ENCODE data around the gene AFG3L2.

The AFG3L2 gene

GRCh38 chr18:12321333-12321732 lies 55.7 kb downstream of the AFG3L2 start:
- no peak for DNase-seq

- no peak for DNase-seq
Observed at GRCh38 chr18:12318857-12319256, 58.2 kb downstream of the AFG3L2 start.

- DNase-seq = no peak
Observed at GRCh38 chr18:12318334-12318697, 58.7 kb downstream of the AFG3L2 start.

DNA sequence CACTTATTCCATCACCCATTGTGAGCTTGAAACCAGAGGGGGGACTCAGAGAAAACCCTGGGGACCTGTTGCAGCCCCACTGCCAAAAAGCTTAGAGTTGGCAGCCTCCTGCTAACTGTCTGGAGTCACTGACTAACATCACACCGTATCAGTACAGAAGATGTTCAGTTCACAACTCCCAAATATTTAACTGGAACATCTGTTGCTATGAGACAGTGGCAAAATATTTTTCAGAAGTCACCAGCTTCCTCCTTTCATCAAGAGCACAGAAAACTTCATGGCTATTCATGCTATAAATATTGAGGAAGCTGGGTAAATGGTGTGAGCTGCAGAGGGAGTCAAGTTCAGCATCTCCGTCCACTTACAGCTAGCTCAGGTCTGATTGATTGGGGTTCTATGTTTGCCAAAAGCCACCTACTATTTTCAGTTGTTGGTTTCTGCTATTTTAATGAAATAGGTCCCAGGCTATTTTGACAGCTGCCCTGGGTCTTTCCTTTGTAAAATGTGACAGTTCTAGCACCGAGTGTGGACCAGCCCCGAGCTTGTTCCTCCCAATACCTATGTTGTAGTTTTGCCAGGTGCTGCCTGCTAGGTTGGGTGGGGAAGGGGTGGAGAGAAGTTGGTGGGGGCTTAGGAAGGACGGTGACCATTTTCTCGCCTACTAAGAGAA lies 59.2 kb downstream of the AFG3L2 start:
- DNase-seq = no peak

- no peak for DNase-seq
Observed at GRCh38 chr18:12315911-12316310, 61.1 kb downstream of the AFG3L2 start.

- no peak for DNase-seq
Observed at GRCh38 chr18:12315490-12315889, 61.5 kb downstream of the AFG3L2 start.

DNA sequence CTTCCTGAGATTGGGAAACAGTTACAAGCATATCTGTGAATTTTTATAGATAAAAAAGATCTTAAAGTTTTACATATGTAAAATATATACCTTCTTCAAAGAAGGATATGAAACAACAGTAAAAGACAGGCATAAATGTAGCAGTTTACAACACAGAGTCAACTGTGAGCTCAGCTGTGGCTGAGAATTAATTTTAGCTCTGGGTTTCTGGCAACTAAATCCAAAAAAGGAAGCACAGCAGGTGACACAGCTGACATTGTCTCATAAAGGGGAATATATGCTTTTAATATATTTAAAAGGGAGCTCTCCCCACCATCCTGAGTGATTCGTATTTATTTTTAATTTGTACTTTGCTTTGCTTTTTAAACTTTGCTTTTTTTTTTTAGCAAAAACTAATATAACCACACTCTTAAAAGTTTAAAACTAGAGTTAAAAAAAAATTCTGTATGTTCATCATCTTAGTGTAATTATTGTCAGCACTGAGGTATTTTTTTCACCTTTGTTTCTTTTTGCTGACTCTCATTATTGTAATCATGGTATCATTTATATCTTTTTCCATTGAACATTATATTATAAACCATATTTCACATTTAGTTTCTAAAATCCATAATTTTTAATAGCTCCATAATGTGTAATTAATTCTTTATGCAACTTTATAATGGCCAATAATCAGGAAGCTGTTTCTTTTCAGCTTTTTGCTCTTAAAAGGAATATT lies 62.3 kb downstream of the AFG3L2 start:
- no peak for DNase-seq

DNA sequence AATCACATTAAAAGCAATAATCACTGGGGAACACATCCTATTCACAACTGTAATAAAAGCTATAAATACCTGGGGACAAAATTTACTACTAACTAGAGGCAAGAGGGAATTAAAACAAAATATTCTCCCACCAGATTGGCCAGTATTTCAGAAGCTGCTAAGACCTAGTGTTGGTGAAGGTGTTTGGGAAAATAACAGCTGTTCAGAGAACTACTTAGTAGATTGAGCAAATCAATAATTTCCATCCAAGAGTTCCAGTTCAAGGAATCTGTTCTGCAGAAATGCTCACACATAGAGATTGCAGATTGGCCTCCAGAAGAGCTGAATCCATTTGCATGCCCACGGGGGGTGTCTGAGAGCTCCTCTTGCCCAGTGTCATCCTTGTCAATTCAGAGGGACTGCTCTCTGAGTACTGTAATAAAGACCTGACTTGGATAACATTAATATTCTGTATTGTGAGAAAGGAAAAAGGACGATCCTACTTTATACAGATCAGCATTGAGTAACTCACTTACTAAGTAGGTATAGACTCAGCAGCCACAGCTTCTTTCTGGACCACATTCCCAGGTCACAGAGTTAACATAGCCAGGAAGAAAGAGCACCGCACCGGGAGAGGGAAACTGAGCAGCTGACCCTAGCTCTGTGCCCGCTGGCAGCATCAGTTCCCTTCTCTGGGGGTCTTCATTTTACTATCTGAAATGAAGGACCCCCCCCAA lies 63.3 kb downstream of the AFG3L2 start:
- DNase-seq = no peak

DNA sequence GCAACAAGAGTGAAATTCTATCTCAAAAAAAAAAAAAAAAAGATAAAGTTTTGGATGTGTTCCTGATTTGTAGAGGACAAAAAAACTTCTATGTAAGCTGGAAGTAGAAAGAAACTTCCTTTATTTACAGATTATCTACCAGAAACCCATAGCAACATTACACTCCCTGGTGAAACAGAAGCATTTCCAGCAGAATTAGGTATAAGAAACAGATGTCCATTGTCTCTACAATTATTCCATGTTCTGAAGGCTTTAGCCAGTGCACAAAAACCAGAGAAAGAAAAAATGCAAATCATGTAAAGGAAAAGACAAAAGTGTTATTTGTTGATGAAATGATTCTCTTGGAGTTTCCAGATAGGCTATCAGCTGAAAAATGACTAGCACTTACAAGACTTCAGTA lies 64.1 kb downstream of the AFG3L2 start:
- DNase-seq = no peak

DNA sequence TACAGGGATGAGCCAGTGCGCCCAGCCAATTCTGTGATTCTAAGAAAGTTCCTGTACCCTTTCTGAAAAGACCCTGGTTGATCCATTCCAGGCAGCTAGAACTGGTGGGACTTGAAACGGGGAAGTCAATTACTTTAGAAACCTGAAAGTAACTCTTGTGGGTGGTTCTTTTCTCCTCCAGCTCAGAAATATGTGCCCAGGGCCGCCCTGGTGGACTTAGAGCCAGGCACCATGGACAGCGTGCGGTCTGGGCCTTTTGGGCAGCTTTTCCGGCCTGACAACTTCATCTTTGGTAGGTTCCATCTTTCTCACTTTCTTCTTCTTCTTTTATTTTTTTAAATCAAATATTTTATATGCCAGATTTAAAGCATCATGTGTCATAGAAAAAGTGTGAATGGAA lies 66.3 kb downstream of the AFG3L2 start:
- no peak for DNase-seq

DNA sequence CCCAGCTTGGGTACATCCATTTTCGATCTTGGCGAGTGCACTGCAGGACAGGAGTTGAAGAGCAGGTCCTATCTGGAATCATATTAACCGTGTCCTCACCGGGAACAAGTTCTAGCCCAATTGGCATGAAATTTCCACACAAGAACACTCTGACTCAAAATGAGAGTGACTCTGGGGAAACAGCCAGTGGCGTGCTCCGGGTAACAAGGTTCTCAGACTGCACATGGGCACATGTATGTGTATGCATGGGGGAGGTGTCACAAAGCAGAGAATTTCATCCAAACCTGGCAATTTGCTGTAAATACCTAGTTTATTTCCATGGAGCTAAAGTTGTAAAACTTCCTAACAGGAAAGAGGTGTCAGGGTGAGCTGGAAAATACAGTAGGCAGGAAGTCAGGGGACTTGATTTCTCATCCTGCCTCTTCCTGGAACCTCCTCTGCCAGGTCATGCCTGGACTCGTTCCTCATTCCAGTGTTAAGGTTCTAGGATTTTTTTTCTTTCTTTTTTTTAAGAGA lies 67.3 kb downstream of the AFG3L2 start:
- DNase-seq = no peak

DNA sequence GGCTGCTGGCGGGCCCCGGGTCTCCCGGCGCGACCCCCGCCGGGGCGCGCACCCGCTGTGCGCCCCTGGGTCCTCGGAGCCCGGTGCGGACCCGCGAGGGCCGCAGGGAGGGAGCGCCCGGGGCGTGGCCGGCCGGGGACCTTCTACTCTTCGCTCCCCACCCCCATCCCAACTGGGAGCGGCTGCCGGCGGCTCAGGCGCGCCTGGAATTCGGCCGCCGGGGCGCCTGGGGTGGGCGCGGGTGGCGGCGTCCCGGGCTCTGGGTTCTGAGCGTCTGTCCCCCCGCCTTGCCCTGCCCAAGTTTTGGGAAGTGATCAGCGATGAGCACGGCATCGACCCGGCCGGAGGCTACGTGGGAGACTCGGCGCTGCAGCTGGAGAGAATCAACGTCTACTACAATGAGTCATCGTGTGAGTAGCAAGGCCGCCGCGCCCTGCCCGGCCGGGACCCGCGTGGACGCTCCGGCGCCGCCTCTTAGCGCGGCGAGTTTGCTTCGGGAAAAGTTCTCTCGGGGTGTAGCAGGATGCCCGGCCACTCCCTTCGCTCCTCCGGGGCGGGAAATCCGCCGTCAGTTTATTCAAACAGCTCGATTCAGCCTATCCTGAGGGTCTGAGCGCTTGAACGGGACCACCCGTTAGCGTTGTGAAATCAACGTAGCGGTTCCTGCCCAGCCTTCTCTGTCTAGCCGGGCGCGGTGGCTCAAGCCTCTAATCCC lies 68.5 kb downstream of the AFG3L2 start:
- no peak for DNase-seq

DNA sequence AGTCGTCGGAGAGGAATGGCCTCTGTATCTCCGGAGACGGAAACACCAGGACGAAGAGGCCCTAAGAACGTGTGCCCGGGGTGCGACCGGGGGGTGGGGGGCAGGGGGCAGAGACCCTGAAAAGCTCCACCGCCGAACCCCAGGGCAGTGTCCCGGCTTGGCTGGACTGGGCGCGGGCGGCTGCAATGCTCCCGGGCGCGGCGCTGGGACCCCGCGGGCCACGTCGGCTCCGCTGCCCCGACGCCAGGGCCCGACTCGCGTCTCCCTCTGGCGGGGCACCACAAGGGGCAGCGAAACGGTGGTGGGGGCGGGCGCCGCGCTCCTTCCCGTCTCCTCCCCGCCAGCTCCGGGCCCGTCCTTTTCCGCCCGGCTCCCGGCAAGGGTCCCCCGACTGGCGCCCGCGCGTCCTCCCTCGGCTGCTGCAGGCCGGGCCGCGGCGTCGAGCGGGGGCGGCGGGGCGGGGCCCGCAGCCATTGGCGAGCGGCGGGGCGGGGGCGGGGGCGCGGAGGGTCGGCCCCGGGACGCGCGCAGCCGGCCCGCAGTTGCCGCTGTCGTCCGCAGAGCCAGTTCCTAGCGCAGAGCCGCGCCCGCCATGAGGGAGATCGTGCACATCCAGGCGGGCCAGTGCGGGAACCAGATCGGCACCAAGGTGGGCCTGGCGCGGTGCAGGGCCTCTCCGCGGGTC lies 69.2 kb downstream of the AFG3L2 start, which contains the start of gene TUBB6:
Gene TUBB6 (plus strand): TSS at position 541 of the 685 bp plus-strand sequence. CDS start 52 bp downstream, at position 593.
- DNase-seq = no peak

DNA sequence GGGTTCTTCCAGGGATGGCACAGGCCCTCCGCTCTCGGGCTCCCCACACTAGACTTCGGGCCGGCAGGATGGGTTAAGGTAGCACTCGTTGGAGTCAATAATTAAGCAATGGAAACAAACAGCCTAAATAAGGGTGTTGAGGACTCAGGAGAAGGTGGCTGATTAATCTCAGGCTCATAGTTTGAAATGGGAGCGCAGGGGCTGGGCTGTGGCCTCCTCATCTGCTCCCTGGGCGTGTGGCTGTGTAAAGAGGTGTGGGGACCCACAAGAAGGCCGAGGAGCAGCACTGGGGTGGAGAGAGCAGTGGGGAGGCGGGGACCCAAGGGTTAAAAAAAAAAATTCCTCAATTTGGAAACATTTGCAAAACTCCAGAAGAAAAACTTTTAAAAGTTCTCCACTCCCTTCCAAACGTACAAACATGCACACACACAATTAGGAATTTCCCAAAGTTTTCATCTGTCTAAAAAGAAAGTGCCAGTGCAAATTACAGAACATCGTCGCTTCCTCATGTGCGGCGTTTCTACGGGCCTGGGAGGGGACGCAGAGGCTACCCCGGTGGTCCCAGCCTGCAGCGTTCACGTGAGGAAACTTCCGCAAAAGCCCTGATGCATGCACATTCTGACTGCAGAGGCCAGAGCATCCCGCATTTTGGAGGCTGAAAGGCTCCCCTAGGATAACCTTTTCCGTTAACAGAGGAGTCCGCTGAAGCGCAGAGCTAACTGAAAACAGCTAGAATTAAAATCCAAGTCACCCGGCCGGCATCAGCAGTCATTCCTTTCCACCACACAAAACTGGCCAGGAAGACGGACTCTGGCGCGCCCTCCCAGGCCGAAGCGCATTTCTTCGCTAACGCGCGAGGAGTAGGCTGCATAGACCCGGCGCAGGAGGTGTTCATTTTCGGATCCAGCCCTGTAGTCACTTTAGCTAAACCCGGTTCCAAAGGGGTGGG lies 70.0 kb downstream of the AFG3L2 start:
- DNase-seq = no peak

GRCh38 chr18:12305930-12306629 lies 70.9 kb downstream of the AFG3L2 start:
- no peak for DNase-seq

DNA sequence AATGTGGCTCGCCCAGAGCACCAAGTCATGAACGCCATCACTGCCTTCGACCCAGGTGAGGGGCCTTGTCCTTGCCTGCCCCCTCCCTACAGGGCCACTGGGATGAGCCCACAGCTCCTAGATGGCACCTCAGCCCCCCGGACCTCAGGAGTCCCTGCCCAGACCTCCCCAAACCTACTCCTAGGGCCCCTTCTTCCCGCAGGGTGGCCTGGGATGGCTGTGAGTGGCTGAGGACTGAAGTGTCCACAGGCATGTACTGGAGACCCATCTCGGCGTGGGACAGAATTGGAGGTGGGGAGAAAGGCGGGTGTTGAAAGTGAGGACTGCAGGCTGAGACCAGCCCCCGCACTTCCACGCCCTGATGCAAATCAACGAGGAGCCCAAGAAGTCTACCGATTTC lies 71.8 kb downstream of the AFG3L2 start:
- DNase-seq = no peak

GRCh38 chr18:12304351-12305210 lies 72.4 kb downstream of the AFG3L2 start:
- no peak for DNase-seq

GRCh38 chr18:12302391-12303147 lies 74.5 kb downstream of the AFG3L2 start:
- no peak for DNase-seq
